ENCODE measurements around the gene WFDC5.

The WFDC5 gene

DNA sequence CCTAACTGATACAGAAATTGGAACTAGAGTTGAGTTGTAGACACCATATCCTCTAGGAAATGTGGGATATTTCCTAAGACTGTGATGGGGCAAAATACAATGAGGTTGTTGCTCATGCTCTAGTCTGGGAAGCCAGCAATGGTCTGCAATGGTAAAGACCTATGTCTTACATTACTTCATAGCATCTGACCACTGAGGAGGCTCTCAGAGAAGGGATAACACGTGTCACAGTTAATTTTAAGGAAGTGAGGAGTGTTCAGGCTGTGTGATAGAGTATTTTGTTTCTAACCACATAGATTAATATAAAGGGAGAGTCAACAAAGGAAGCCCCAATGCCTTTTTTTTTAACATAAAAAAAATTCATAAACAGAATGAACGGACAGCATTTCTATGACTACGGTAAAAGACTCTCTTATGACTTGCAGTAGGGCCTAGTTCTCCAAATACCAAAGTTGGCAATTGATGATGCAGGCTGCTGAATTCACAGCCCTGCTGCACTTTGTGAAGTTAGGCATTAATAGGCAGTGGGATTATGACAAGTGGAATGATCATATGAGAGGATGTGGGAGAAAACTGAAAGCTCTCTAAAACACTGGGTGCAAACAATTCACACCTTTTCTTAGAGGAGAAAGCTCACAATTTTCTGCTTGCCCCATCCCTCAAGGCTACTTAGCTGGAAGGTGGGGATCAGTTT lies 27.7 kb downstream of the WFDC5 start:
- Histone ChIP-seq H3K36me3 (ENCODE audit: insufficient read depth, low read length) (no peaks in the 10 kb centered on the region), H3K27me3 (ENCODE audit: control insufficient read depth, insufficient read depth, low read length) (no peaks in the 10 kb centered on the region), H3K4me1 (ENCODE audit: control insufficient read depth, insufficient read depth, low read length) (peaks cover 17% of the 10 kb centered on the region), H3K9ac (ENCODE audit: low read depth, low read length) (no peak overlapping the region), H3K4me2 (ENCODE audit: low read length) (peak overlapping the region; percentile 9), H3K4me3 (ENCODE audit: low read length) (no peak overlapping the region), H3K9me3 (replicated peaks; ENCODE audit: low read length) (no peaks in the 10 kb centered on the region)

DNA sequence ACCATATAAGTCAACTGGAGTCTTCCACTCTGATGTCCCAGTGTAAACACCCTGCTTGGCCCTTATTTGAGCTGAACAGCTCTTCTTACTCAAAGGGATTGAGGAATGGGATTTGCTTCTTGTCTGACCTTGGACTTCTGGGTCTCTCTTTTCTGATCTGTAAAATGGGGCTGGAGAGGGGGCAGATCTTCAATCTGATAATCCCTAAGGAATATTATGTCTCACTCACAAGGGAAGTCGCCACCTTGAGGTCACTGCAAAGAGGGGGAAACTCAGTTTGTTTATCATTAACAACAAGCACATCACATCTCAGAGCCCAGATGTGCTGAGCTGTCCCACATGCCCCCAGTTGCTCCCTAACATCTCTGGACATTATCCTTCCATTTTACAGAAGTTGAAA lies 29.1 kb downstream of the WFDC5 start:
- Histone ChIP-seq H3K9me3 (replicated peaks; ENCODE audit: low read length) (no peaks in the 10 kb centered on the region), H3K27me3 (ENCODE audit: control insufficient read depth, insufficient read depth, low read length) (no peaks in the 10 kb centered on the region), H3K4me2 (ENCODE audit: low read length) (no peak overlapping the region), H3K9ac (ENCODE audit: low read depth, low read length) (no peak overlapping the region), H3K36me3 (ENCODE audit: insufficient read depth, low read length) (peaks cover 6% of the 10 kb centered on the region), H3K4me1 (ENCODE audit: control insufficient read depth, insufficient read depth, low read length) (peaks cover 23% of the 10 kb centered on the region), H3K4me3 (ENCODE audit: low read length) (no peak overlapping the region)

DNA sequence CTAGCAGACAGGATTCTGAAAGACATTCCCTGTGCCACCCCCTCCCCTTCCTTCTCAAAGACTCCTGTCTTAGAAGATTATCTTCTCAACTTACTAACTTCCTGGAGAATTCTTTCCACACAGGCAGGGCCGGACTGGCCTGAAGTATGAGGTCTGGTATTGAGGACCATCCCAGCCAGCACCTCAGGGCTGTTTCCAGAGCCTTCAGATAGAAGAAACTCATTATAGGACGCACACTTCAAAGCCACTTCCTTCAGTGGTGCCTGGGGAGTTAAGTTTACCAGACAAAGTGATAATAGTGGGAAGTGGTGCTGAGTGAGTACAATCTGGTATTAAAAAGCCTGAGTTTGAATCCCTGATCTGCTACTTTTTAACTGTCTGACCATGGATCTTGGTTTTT lies 29.7 kb downstream of the WFDC5 start:
- Histone ChIP-seq H3K36me3 (ENCODE audit: insufficient read depth, low read length) (peaks cover 11% of the 10 kb centered on the region), H3K9me3 (replicated peaks; ENCODE audit: low read length) (no peaks in the 10 kb centered on the region), H3K4me2 (ENCODE audit: low read length) (no peak overlapping the region), H3K4me3 (ENCODE audit: low read length) (no peak overlapping the region), H3K27me3 (ENCODE audit: control insufficient read depth, insufficient read depth, low read length) (no peaks in the 10 kb centered on the region), H3K9ac (ENCODE audit: low read depth, low read length) (no peak overlapping the region), H3K4me1 (ENCODE audit: control insufficient read depth, insufficient read depth, low read length) (peaks cover 23% of the 10 kb centered on the region)

DNA sequence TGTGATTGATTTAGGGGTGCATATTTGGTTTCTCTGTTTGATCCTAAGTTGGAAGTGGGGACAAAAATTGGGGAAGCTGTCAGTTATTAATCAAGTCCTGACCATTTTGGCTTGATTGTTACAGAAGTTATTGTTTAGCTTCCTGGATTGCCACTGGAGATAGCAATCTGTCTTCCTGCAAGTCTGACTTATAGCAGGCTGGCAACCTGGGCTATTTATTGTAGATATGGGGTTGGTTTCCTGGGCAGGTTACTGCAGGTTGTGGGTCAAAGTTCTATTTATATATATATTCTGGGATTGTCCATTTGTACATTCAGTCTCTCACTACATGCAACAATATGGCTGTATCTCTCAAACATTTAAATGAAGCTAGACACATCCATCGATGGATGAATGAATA lies 31.8 kb downstream of the WFDC5 start:
- Histone ChIP-seq H3K36me3 (ENCODE audit: insufficient read depth, low read length) (peaks cover 11% of the 10 kb centered on the region), H3K4me3 (ENCODE audit: low read length) (no peak overlapping the region), H3K9me3 (replicated peaks; ENCODE audit: low read length) (no peaks in the 10 kb centered on the region), H3K4me2 (ENCODE audit: low read length) (no peak overlapping the region), H3K4me1 (ENCODE audit: control insufficient read depth, insufficient read depth, low read length) (peaks cover 17% of the 10 kb centered on the region), H3K27me3 (ENCODE audit: control insufficient read depth, insufficient read depth, low read length) (no peaks in the 10 kb centered on the region), H3K9ac (ENCODE audit: low read depth, low read length) (no peak overlapping the region)

DNA sequence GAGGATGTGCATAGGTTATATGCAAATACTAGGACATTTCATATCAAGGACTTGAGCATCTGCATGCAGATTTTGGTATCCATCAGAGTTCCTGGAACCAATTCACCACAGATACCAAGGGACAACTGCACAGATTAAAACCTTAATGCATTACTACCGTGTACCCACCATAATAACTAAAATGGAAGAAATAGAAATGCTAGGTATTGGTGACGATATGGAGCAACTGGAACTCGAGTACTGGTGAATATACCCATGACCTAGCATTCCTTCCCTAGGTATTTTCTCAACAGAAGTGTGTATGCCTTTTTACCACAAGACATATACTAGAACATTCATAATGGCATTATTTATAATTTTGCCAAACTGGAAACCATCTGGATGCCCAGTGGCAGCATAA lies 32.5 kb downstream of the WFDC5 start:
- H3K9ac ChIP-seq (ENCODE audit: low read depth, low read length), result no peak overlapping the region
- no peak overlapping the region for H3K4me2 ChIP-seq (ENCODE audit: low read length)
- H3K9me3 ChIP-seq (replicated peaks; ENCODE audit: low read length), result no peaks in the 10 kb centered on the region
- peaks cover 10% of the 10 kb centered on the region for H3K4me1 ChIP-seq (ENCODE audit: control insufficient read depth, insufficient read depth, low read length)
- H3K4me3 ChIP-seq (ENCODE audit: low read length), result no peak overlapping the region
- peaks cover 11% of the 10 kb centered on the region for H3K36me3 ChIP-seq (ENCODE audit: insufficient read depth, low read length)
- H3K27me3 ChIP-seq (ENCODE audit: control insufficient read depth, insufficient read depth, low read length), result no peaks in the 10 kb centered on the region

DNA sequence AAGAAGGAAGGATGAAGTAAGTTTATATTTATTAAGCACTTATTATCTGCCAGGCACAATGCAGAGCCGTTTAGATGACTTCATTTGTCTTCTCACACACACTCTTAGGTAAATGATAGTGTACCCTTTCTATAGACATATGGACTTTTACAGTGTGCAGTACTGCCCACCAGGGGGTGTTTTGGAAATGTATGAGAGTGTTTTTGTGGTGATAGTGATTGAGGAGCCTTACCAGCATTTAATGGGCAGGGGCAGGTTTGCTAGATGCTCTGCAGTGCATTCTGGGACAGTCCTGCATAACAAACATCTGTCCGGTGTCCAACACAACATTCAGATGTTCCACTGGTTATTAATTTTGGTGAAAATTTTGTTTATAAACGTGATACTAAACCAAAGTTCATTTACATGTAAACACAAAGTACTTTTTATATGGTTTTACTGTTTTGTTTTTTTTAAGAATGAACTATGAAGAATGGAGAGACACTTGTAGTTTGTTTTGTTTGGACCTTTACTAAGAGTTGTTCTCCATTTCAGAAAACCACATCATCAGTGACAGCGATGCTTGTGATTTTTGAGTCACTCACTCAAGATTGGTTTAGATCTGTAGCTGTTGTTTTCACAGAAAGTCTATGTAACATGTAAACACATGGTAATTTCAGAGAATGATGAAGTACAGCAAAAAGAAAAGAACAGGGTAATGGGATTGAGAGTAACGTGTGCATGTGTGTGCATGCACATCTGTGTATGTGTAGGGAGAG lies 33.9 kb downstream of the WFDC5 start:
- peaks cover 5% of the 10 kb centered on the region for H3K4me1 ChIP-seq (ENCODE audit: control insufficient read depth, insufficient read depth, low read length)
- peaks cover 16% of the 10 kb centered on the region for H3K36me3 ChIP-seq (ENCODE audit: insufficient read depth, low read length)
- no peak overlapping the region for H3K4me3 ChIP-seq (ENCODE audit: low read length)
- H3K9me3 ChIP-seq (replicated peaks; ENCODE audit: low read length), result no peaks in the 10 kb centered on the region
- no peak overlapping the region for H3K4me2 ChIP-seq (ENCODE audit: low read length)
- no peak overlapping the region for H3K9ac ChIP-seq (ENCODE audit: low read depth, low read length)
- no peaks in the 10 kb centered on the region for H3K27me3 ChIP-seq (ENCODE audit: control insufficient read depth, insufficient read depth, low read length)

DNA sequence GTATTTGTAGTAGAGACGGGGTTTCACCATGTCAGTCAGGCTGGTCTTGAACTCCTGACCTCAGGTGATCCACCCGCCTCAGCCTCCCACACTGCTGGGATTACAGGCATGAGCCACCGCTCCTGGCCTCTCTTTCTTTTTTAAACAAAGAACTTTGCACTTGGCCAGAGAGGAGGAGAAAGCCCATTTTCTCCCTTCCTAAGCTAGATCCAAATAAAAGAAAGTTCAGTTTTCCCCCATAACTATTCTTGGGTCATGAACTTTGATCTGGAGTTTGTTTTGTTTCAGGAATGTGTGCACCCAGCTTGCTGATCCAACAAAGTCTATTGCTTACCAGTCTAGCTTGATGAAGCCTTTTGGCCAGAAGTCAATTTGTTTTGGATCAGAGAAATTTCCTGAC lies 37.4 kb downstream of the WFDC5 start:
- no peak overlapping the region for H3K4me3 ChIP-seq (ENCODE audit: low read length)
- H3K27me3 ChIP-seq (ENCODE audit: control insufficient read depth, insufficient read depth, low read length), result no peaks in the 10 kb centered on the region
- no peak overlapping the region for H3K9ac ChIP-seq (ENCODE audit: low read depth, low read length)
- H3K4me2 ChIP-seq (ENCODE audit: low read length), result no peak overlapping the region
- H3K9me3 ChIP-seq (replicated peaks; ENCODE audit: low read length), result no peaks in the 10 kb centered on the region
- H3K4me1 ChIP-seq (ENCODE audit: control insufficient read depth, insufficient read depth, low read length), result peaks cover 5% of the 10 kb centered on the region
- H3K36me3 ChIP-seq (ENCODE audit: insufficient read depth, low read length), result peaks cover 29% of the 10 kb centered on the region

DNA sequence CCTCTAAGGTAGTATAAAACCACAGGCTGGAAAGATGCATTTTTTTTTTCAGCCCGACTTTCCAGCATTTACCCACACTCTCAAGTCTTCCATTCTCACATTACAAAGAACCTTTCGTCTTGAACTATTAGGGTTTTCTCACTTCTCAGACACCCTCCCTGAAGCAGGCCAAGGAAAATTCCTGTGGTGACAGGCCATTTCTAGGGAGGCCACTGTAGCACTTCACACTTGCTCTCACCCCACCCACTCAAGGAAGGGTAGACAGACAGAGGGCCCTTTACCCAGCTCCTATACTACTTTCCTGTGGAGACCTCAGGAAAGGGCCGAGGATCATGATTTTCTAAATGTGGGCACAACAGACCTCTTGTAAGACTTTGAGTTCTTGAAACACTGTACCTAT lies 41.8 kb downstream of the WFDC5 start:
- Histone ChIP-seq H3K4me2 (ENCODE audit: low read length) (no peak overlapping the region), H3K9me3 (replicated peaks; ENCODE audit: low read length) (no peaks in the 10 kb centered on the region), H3K4me1 (ENCODE audit: control insufficient read depth, insufficient read depth, low read length) (peaks cover 7% of the 10 kb centered on the region), H3K27me3 (ENCODE audit: control insufficient read depth, insufficient read depth, low read length) (no peaks in the 10 kb centered on the region), H3K36me3 (ENCODE audit: insufficient read depth, low read length) (peaks cover 21% of the 10 kb centered on the region), H3K9ac (ENCODE audit: low read depth, low read length) (no peak overlapping the region), H3K4me3 (ENCODE audit: low read length) (no peak overlapping the region)

DNA sequence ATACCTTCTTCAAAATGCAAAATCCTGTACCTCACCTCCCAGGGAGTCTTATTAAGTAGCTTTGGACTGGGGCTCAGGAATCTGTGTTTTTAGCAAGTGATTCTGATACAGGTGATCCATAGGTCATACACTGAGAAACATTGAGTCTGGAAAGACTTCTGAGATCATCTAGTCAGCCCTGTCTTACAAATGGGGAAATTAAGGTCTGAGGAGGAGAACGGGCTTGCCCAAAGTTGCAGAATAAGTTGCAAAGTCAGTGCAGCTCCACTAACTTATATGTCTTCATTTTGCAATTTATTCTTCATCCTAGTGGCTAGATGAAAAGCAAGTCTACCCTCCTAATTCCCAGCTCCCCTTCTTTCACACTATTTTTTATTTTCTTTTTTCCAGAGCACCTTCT lies 42.9 kb downstream of the WFDC5 start:
- H3K36me3 ChIP-seq (ENCODE audit: insufficient read depth, low read length), result peaks cover 25% of the 10 kb centered on the region
- no peak overlapping the region for H3K9ac ChIP-seq (ENCODE audit: low read depth, low read length)
- H3K4me2 ChIP-seq (ENCODE audit: low read length), result no peak overlapping the region

DNA sequence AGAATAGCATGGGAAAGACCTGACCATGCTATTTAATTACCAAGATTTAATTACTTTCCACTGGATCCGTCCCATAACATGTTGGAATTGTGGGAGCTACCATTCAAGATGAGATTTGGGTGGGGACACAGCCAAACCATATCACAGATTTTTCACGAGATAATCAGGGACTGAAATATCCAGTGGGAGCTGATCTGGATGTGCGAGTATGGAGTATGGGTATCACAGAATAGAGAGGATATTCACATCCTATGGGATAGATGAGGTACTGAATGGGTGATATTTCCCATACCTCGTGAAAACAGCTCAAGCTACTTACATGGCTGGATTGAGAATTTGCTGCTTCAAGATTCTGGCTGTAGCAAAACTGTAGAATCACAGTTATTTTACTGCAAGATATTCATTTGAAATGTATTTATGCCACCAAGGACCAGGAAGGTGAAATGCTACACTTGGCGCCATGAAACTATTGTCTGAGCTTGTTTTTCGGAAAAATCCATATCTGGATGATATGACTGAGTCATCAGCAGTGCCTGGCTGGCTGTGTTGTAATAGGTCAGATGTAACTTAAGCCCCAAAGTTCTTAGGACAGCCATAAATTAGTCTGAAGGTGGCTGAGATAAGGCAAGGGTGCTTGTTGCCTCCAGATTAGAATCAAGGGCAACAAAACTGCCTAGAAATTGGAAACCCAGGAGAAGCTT lies 43.9 kb downstream of the WFDC5 start:
- Histone ChIP-seq H3K9ac (ENCODE audit: low read depth, low read length) (no peak overlapping the region), H3K4me2 (ENCODE audit: low read length) (no peak overlapping the region), H3K9me3 (replicated peaks; ENCODE audit: low read length) (no peaks in the 10 kb centered on the region), H3K36me3 (ENCODE audit: insufficient read depth, low read length) (peaks cover 20% of the 10 kb centered on the region), H3K4me1 (ENCODE audit: control insufficient read depth, insufficient read depth, low read length) (peaks cover 7% of the 10 kb centered on the region), H3K27me3 (ENCODE audit: control insufficient read depth, insufficient read depth, low read length) (no peaks in the 10 kb centered on the region), H3K4me3 (ENCODE audit: low read length) (no peak overlapping the region)

More for the DNA sequence above, 42.9 kb downstream of the WFDC5 start:
- peaks cover 7% of the 10 kb centered on the region for H3K4me1 ChIP-seq (ENCODE audit: control insufficient read depth, insufficient read depth, low read length)
- no peak overlapping the region for H3K4me3 ChIP-seq (ENCODE audit: low read length)
- H3K27me3 ChIP-seq (ENCODE audit: control insufficient read depth, insufficient read depth, low read length), result no peaks in the 10 kb centered on the region
- H3K9me3 ChIP-seq (replicated peaks; ENCODE audit: low read length), result no peaks in the 10 kb centered on the region

DNA sequence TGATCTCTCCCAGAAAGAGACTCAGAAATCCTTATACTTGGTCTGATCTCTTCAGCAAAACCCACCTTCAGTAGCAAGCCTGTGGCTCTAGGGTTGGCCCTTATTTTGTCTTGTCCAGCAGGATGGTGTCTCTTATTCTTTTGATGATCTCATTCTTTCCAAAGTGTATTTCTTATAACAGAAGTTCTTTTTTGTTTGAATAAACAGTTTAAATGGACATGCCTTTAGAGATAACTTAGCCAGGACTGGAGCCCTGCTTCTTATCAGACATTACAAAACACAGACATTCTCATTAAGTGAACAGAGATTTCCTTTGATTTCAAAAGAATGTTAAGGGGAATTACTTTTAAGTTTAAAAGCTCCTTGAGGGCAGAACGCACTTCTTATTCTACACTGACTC lies 45.7 kb downstream of the WFDC5 start:
- Histone ChIP-seq H3K4me1 (ENCODE audit: control insufficient read depth, insufficient read depth, low read length) (peaks cover 14% of the 10 kb centered on the region), H3K9me3 (replicated peaks; ENCODE audit: low read length) (no peaks in the 10 kb centered on the region), H3K4me2 (ENCODE audit: low read length) (no peak overlapping the region), H3K9ac (ENCODE audit: low read depth, low read length) (no peak overlapping the region), H3K27me3 (ENCODE audit: control insufficient read depth, insufficient read depth, low read length) (no peaks in the 10 kb centered on the region), H3K36me3 (ENCODE audit: insufficient read depth, low read length) (peaks cover 7% of the 10 kb centered on the region), H3K4me3 (ENCODE audit: low read length) (no peak overlapping the region)

Data from skeletal muscle satellite cell (primary cell).